WTC11 (cell line): ENCODE results near the gene C2orf49.

Experiments used
- TP53 ChIP-seq: sonication (generic); formaldehyde crosslinking; IDR thresholded peaks from 2 replicates; pipeline ENCODE4 v1.8.1; 2023; ENCODE audit warnings: mild to moderate bottlenecking, missing genetic modification reagents
- TF ChIP-seq, protein P1 (sequence below): fragments of 200-600 bp; IDR thresholded peaks from 2 replicates; pipeline ENCODE4 v1.8.0; 2022; ENCODE audit warnings: antibody characterized with exemption

DNA sequence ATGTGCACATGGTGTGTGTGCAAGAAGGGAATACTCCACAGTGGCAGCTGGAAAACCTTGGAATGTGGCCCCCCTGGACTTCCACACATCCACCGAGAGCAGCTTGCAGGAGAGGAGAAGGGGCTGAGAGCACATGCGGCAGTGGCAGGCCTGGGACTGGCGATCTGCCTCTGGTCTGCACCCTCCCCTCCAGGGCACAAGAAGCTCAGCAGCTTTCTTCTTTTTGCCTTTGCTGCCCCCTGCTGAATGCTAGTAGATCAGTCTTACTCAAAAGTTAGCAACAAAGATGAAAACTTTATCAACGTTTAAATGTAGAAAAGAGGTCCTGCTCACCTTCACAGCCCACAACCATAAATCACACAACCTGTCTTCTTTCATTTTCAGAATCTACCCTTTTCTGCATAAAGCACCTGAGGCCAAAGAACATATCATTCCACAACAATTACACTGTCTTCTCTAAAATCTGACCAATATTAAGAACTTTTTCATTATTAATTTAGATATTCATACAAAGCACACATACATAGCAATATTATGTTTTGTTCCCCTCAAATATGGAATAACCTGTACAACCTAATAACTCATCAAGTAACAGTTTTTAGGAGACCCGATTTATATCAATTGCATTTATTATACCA lies 42.4 kb upstream of the C2orf49 start:
- TF ChIP-seq, protein P1, sequence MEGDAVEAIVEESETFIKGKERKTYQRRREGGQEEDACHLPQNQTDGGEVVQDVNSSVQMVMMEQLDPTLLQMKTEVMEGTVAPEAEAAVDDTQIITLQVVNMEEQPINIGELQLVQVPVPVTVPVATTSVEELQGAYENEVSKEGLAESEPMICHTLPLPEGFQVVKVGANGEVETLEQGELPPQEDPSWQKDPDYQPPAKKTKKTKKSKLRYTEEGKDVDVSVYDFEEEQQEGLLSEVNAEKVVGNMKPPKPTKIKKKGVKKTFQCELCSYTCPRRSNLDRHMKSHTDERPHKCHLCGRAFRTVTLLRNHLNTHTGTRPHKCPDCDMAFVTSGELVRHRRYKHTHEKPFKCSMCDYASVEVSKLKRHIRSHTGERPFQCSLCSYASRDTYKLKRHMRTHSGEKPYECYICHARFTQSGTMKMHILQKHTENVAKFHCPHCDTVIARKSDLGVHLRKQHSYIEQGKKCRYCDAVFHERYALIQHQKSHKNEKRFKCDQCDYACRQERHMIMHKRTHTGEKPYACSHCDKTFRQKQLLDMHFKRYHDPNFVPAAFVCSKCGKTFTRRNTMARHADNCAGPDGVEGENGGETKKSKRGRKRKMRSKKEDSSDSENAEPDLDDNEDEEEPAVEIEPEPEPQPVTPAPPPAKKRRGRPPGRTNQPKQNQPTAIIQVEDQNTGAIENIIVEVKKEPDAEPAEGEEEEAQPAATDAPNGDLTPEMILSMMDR, result peak; percentile 36; the same call in 1 of the 2 replicates
- no peak for TF ChIP-seq TP53
